HG03108 (cell line): ENCODE measurements around the gene RHCE.
"Not testable (repeated sequence)": the region's sequence is repeated elsewhere in the genome, so short reads cannot be mapped to it uniquely, and the experiment has no call there.

Experiments
- ATAC-seq: cut with Tn5 transposase; IDR thresholded peaks from one replicate; pipeline ENCODE4 v1.9.1; 2021; ENCODE audit warnings: moderate library complexity; ENCODE audit not compliant: unreplicated experiment

RHCE gene

DNA sequence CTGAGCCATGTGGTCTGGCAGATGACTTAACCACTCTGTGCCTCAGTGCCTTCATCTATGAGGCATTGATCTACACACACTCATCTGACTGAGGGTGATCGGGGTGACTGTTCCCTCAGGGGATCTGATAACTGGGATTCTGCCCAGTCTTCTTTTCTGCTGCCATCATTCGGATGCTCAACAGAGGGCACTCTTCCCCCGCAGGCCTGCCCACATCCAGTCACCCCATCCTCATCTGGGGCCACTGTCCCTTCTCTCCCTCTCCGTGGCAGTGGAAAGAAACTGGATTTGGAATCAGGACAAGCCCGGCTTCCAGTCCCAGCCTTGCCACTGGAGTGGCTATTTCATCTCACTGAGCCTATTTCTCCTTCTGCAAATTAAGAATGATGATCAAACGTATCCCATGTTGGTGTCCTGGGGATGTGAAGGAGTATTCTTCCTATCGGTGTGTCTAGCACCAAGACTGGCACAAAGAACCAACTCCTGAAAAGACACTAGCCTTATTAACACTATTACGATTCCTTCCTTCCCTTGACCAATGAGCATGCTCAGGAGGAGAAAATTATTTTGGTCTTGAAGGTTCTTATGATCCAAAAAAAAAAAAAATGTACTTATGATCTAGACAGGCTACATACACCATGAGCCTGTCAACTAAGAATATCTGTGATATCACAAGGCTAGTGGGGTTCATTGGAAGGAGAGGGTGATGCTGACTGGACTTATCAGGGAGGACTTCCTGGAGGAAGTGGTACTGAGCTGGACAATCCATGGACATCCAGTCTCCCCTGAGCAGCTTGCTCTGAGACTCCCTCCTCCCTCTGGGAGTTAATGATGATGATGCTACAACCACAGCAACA lies 17.4 kb downstream of the RHCE start:
- ATAC-seq, result not testable (repeated sequence)

GRCh38 chr1:25398079-25398478 lies 22.5 kb downstream of the RHCE start:
- ATAC-seq, result not testable (repeated sequence)

- not testable (repeated sequence) for ATAC-seq
Observed at GRCh38 chr1:25397549-25397948, 23.1 kb downstream of the RHCE start.

DNA sequence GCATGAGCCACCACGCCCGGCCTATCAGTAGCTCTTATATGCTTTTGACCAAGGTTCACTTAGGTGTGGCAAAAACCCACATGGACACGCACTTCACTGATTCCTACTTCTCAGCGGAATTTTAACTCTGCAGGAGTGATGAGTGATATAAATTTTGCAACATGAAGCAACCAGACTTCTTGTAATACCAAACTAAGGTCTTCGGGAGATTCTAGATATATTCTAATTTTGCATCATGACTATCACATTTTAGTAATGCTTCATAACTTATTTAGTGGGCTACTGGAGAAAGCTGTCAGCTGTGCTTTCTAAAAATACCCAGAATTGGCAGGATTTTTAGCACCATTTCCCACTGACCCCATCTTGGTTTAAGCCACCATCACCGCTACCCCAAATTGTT lies 27.8 kb downstream of the RHCE start:
- ATAC-seq, result no peak

DNA sequence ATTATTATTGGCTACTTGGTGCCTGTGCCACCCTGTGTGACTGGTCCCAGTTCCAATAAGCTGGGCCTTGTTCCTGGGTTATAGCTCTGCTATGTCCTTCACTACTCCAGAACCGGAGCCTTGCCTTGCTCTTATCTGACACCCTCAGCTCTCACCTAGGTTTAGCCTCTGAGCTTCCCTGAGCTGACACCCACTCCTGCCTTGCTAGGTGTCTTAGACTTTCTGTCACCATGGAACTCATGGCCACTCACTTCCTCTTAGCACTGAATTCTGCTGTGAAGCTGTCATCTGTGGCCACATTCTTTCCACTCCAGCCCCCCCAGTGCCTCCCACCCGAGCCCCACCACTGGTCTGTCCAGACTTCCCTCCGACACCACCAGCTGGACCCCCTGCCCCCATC lies 30.9 kb downstream of the RHCE start:
- ATAC-seq, result not testable (repeated sequence)

- ATAC-seq, result not testable (repeated sequence)
Observed at GRCh38 chr1:25388691-25389090, 31.9 kb downstream of the RHCE start.

- ATAC-seq, result not testable (repeated sequence)
Observed at GRCh38 chr1:25387096-25387495, 33.5 kb downstream of the RHCE start.

GRCh38 chr1:25383875-25384274 lies 36.8 kb downstream of the RHCE start:
- not testable (repeated sequence) for ATAC-seq

GRCh38 chr1:25383090-25383489 lies 37.5 kb downstream of the RHCE start:
- not testable (repeated sequence) for ATAC-seq

GRCh38 chr1:25382543-25382942 lies 38.1 kb downstream of the RHCE start:
- not testable (repeated sequence) for ATAC-seq

GRCh38 chr1:25378367-25378766 lies 42.3 kb downstream of the RHCE start:
- not testable (repeated sequence) for ATAC-seq

DNA sequence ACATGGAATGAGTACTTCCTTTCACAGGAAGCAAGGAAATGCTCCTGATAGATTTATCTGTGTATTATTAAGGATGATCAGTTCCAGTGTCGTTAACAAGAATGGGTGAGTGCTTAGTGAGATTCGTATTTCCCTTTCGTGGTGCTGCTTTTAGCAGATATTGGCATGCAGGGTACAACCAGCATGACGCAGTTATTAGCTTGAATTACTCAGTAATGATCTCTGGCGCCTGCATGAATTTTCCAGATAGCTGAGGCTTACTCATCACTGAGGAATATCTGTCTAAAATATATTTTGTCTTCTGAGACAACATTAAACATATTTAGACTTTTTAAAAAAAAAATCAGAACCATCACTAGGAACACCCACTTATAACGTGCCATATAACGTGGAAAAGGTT lies 48.9 kb downstream of the RHCE start:
- not testable (repeated sequence) for ATAC-seq

- not testable (repeated sequence) for ATAC-seq
Observed at GRCh38 chr1:25369691-25370271, 50.8 kb downstream of the RHCE start.

DNA sequence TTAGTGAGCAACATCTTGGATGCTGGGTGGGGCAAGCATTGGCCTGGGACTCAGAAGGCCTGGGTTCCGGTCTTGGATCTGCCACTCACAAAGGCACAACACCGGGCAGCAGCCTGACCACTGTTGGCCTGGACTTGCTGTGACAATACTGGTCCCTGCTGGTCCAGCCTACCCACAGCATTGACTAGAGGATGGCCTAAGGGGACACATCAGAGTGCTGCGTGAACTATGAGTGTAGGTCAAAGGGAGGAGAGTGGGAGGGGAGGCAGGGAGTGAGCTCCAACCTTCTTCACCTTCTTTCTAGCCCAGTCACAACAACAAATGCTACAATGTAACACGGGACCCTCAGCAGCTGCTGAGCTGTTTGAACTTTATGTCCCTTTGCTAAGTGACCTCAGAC lies 51.4 kb downstream of the RHCE start:
- ATAC-seq, result no peak

DNA sequence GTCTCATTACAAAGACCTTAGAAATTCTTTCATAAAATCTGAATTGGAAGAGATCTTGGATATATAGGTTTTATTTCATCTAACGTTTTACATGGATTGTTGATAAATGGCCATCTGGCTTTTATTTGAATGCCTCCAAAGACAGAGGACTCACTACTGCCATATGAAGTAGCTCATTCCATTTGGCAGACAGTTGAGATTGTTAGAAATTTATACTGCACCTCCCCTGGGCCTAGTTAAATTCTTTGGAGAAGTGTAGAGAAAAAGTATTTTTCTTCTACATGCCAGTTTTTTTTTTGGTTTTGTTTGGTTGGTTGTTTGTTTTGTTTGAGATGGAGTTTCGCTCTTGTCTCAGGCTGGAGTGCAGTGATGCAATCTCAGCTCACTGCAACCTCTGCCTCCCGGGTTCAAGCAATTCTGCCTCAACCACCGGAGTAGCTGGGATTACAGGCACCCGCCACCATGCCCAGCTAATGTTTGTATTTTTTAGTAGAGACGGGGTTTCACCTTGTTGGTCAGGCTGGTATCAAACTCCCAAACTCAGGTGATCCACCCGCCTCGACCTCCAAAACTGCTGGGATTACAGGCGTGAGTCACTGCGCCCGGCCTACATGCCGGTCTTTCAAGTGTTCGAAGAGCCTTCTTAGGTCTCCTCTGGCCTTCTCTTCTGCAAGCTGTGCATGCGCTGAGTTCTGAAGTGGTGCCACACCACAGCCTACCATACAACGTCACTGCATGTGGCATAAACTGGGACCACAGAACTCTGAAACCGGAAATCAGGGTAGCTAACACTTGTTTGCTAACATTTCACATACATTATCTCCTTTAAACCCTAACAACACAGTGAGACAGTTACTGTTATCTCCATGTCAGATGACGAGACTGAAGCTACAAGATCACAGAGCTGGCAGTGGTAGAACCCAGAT lies 57.7 kb downstream of the RHCE start:
- not testable (repeated sequence) for ATAC-seq

DNA sequence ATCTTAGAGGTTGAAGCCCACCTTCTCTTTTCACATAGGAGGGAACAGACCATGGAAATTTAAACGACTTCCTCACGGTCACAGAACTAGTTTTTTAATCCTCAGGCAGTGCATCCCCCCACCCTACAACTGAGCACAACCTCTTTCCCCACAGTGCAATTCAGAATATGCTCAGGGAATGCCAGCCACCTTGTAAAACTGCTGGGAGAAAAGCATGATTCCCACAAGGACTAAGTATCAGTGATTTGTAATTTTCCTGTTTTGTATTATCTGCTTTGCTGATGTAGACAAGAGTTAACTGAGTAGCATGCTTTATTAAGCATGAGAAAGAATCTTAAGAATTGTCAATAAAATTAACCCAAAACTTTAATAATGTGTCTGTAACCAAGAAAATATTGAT lies 58.7 kb downstream of the RHCE start:
- no peak for ATAC-seq

DNA sequence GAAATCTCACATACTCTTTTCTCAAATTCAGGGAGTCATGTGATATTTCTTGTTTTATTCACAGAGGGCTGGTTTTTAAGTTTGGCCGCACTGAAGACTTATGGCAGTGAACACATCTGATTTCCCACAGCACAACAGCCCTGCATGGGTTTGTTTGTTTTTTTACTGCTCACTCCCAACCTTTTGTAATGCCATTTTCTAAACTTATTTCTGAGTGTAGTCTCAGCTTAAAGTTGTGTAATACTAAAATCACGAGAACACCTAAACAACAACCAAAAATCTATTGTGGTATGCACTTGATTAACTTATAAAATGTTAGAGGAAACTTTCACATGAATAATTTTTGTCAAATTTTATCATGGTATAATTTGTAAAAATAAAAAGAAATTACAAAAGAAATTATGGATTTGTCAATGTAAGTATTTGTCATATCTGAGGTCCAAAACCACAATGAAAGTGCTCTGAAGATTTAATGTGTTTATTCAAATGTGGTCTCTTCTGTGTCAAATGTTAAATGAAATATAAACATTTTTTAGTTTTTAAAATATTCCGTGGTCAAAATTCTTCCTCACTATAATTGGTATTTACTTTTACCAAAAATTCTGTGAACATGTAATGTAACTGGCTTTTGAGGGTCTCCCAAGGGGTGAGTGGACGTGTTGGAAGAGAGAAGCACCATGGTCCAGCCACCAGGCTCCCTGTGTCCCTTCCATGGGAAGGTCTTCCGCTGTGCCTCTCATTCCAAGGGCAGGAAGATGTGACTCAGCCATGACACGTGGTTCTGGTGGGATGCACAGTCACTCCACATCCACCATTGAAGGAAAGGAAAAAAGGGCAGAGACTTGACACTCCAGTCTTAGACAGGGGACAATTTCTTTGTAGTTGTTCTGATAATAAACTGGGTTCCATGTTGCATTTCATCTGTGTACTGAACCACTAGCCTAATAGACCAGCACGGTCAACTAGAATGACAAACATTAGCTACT lies 59.7 kb downstream of the RHCE start:
- ATAC-seq, result no peak

GRCh38 chr1:25356848-25357247 lies 63.8 kb downstream of the RHCE start:
- no peak for ATAC-seq

DNA sequence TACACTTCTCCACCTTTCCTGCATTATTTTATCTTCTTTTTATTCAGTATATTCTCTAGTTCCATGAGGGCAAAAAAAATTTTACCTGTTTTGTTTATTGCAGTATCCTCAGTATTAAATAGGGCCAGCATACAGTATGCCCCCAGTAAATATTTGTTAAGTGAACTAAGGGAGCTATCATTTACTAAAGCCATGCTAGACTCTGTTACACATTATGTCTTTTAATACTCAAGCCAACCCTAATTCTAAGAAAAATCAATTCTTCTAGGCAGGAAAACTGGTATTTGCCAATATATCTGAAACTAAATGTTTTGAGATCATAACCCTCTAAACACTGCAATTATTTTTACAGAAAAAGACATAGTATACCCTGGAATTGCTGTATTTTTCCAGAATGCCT lies 64.2 kb downstream of the RHCE start:
- no peak for ATAC-seq

- ATAC-seq, result no peak
Observed at GRCh38 chr1:25355841-25356395, 64.7 kb downstream of the RHCE start.
